Left cardiac atrium (tissue), 4 donors: ENCODE data around the gene GPC1. TPM values are rescaled to one million over a fixed set of nuclear protein-coding genes. Genes with fewer than 3 reads are reported as not detected.

Experiments
- ATAC-seq, 2 donors: fragments of 200-7000 bp; cut with Tn5 transposase; one replicate each; pipeline ENCODE4 v1.9.1; 2020; ENCODE audit warnings: mild to moderate bottlenecking in 2 of 2, moderate library complexity in 2 of 2
- DNase-seq: peaks from one replicate; pipeline ENCODE4 v3.0.0-alpha.2; 2020
- intact Hi-C, 2 donors: fragments of 100-400 bp; cut with DNase I; formaldehyde crosslinking; loops; one replicate each; pipeline versions ENCODE4 v1.14.1 to v1.15.1; 2022 to 2023
- total RNA-seq, 2 donors: library from RNA; stranded (reverse); fragmentation: NEBNext Ultra II Directional; extraction: Animal tissue kit (Norgen Biotek cat#: 25700); gene quantifications; one replicate each; pipeline ENCODE4 v1.2.1, GENCODE V29; 2021
- donor health status: DM: no; HTN: yes; CAD: no.
- donor health status: DM: no; HTN: yes; CAD: no; lungs with severe emphysema.
- donor health status: DM: yes; HTN: yes; CAD: no.
- donor health status: Dilated cardiomyopathy.

The GPC1 gene
- total RNA-seq, 2 donors from 2014 or later, result 74.6 to 78.4 TPM

GRCh38 chr2:240410004-240410403 is 25.5 kb upstream of the GPC1 start:
- intact Hi-C loops, result no loop called here
- DNase-seq (no peak), ATAC-seq (no peak)

- DNase-seq (no peak), ATAC-seq (no peak)
- intact Hi-C loops, result no loop called here
Measured at GRCh38 chr2:240410808-240411207, 24.7 kb upstream of the GPC1 start.

- intact Hi-C loops, result no loop called here
- ATAC-seq (no peak), DNase-seq (peak; percentile 15)
Measured at GRCh38 chr2:240411261-240412160, 24.0 kb upstream of the GPC1 start.

GRCh38 chr2:240412211-240412861 is 23.1 kb upstream of the GPC1 start:
- intact Hi-C loops, result no loop called here
- peak; percentile 23 for DNase-seq
- no peak for ATAC-seq

GRCh38 chr2:240412975-240413812 is 22.3 kb upstream of the GPC1 start:
- ATAC-seq, result peak in 1 of 2 donors; percentile 23
- DNase-seq, result peak; percentile 13
- intact Hi-C loops, result no loop called here

- no peak for ATAC-seq
- no peak for DNase-seq
- intact Hi-C loops, result no loop called here
Measured at GRCh38 chr2:240413813-240414429, 21.5 kb upstream of the GPC1 start.

- ATAC-seq (no peak), DNase-seq (no peak)
- intact Hi-C loops, result no loop called here
Measured at GRCh38 chr2:240416821-240417220, 18.6 kb upstream of the GPC1 start.

- intact Hi-C loops, result no loop called here
- no peak for ATAC-seq
- DNase-seq, result no peak
Measured at GRCh38 chr2:240418311-240418710, 17.2 kb upstream of the GPC1 start.

- ATAC-seq (no peak), DNase-seq (no peak)
- intact Hi-C loops, result no loop called here
Measured at GRCh38 chr2:240419271-240419670, 16.2 kb upstream of the GPC1 start.

GRCh38 chr2:240419723-240420122 is 15.7 kb upstream of the GPC1 start:
- DNase-seq (no peak), ATAC-seq (no peak)
- intact Hi-C loops, result no loop called here

- intact Hi-C loops, result no loop called here
- DNase-seq, result no peak
- ATAC-seq, result no peak
Measured at GRCh38 chr2:240420206-240421104, 15.0 kb upstream of the GPC1 start.

- ATAC-seq (no peak), DNase-seq (no peak)
- intact Hi-C loops, result no loop called here
Measured at GRCh38 chr2:240421381-240421780, 14.1 kb upstream of the GPC1 start.

- DNase-seq, result no peak
- intact Hi-C loops, result no loop called here
- ATAC-seq, result no peak
Measured at GRCh38 chr2:240422658-240423329, 12.7 kb upstream of the GPC1 start.

GRCh38 chr2:240423788-240424191 is 11.7 kb upstream of the GPC1 start:
- ATAC-seq, result no peak
- intact Hi-C loops, result no loop called here
- no peak for DNase-seq

- no peak for ATAC-seq
- DNase-seq, result peak; percentile 16
- intact Hi-C loops, result no loop called here
Measured at GRCh38 chr2:240424341-240425235, 10.9 kb upstream of the GPC1 start.

GRCh38 chr2:240425236-240425615 is 10.2 kb upstream of the GPC1 start:
- ATAC-seq (no peak), DNase-seq (no peak)
- intact Hi-C loops, result no loop called here

GRCh38 chr2:240425697-240426096 is 9.8 kb upstream of the GPC1 start:
- no peak for DNase-seq
- no peak for ATAC-seq
- intact Hi-C loops, result no loop called here
